Spleen (tissue), 11 donors: ENCODE measurements around the gene ANKEF1. TPM values are rescaled to one million over a fixed set of nuclear protein-coding genes. Genes with fewer than 3 reads are reported as not detected.

Experiments
- DNase-seq: peaks from one replicate; pipeline ENCODE4 v3.0.0-alpha.2; 2020
- H3K27ac ChIP-seq, 8 donors: fragments of 200-600 bp; sonication (generic) in 7 of 8; 1 replicate in 4 of 8; 2 replicates in 4 of 8; pipeline versions ENCODE4 v1.5.0 to v1.8.0; 2016 to 2021; ENCODE audit warnings: inconsistent platforms in 4 of 8, mild to moderate bottlenecking in 4 of 8, moderate library complexity in 1 of 8
- H3K27me3 ChIP-seq, 7 donors: fragments of 200-600 bp; sonication (generic) in 6 of 7; replicated peaks in 1 of 7; 1 replicate in 4 of 7; 2 replicates in 3 of 7; pipeline versions ENCODE4 v1.5.0 to v1.8.0; 2016 to 2021; ENCODE audit warnings: inconsistent platforms in 3 of 7, mild to moderate bottlenecking in 1 of 7
- H3K36me3 ChIP-seq, 6 donors: fragments of 200-600 bp; sonication (generic) in 5 of 6; 1 replicate in 4 of 6; 2 replicates in 2 of 6; pipeline versions ENCODE4 v1.5.0 to v1.8.0; 2016 to 2021; ENCODE audit warnings: inconsistent platforms in 2 of 6
- H3K4me1 ChIP-seq, 6 donors: fragments of 200-600 bp; sonication (generic) in 5 of 6; 1 replicate in 3 of 6; 2 replicates in 3 of 6; pipeline versions ENCODE4 v1.5.0 to v1.8.0; 2016 to 2021; ENCODE audit warnings: inconsistent platforms in 3 of 6
- H3K4me3 ChIP-seq, 8 donors: fragments of 200-600 bp; sonication (generic) in 7 of 8; 1 replicate in 4 of 8; 2 replicates in 4 of 8; pipeline versions ENCODE4 v1.5.0 to v1.8.0; 2016 to 2021; ENCODE audit warnings: inconsistent platforms in 4 of 8, mild to moderate bottlenecking in 4 of 8, moderate library complexity in 2 of 8
- H3K9me3 ChIP-seq, 8 donors: fragments of 200-600 bp; sonication (generic) in 7 of 8; 1 replicate in 4 of 8; 2 replicates in 4 of 8; pipeline versions ENCODE4 v1.5.0 to v1.8.0; 2016 to 2021; ENCODE audit warnings: inconsistent platforms in 4 of 8
- CTCF ChIP-seq, 11 experiments: fragments of 200-600 bp in 7 of 11; fragments of 450-650 bp in 4 of 11; sonication (generic) in 4 of 11; IDR thresholded peaks in 8 of 11; conservative IDR thresholded peaks in 3 of 11; 1 replicate in 7 of 11; 2 replicates in 4 of 11; pipeline versions ENCODE4 v1.4.0 to v1.8.0; 2016 to 2021; ENCODE audit warnings: antibody characterized with exemption in 11 of 11, inconsistent platforms in 4 of 11, mild to moderate bottlenecking in 1 of 11
- POLR2A ChIP-seq, 3 donors: fragments of 450-650 bp; IDR thresholded peaks; one replicate each; pipeline ENCODE4 v1.5.1; 2017; ENCODE audit warnings: antibody characterized with exemption in 3 of 3, mild to moderate bottlenecking in 1 of 3
- POLR2AphosphoS5 ChIP-seq, 3 donors: sonication (generic); formaldehyde crosslinking; IDR thresholded peaks; one replicate each; pipeline ENCODE4 v1.5.1; 2017; ENCODE audit warnings: antibody characterized with exemption in 3 of 3
- WGBS, 5 donors: extraction: QIAGEN DNeasy Blood & Tissue Kit in 3 of 5; methylation state at CpG; one replicate each; pipeline versions ENCODE4 v1.1.5 to v1.1.7; 2013 to 2018; 5-methylcytosine and 5-hydroxymethylcytosine counted together
- intact Hi-C: fragments of 100-400 bp; cut with DNase I; formaldehyde crosslinking; loops from one replicate; pipeline ENCODE4 v1.15.0; 2023; ENCODE audit warnings: low total_unique reads
- polyA plus RNA-seq, 3 donors: library from polyadenylated mRNA; stranded (reverse); fragments of 200-250 nt; gene quantifications; one replicate each; pipeline ENCODE4 v1.2.1, GENCODE V29; 2013
- total RNA-seq, 7 donors: library from RNA; depleted of rRNA in 3 of 7; stranded (reverse); fragments of >200 nt in 3 of 7; fragmentation: NEBNext Ultra II Directional in 4 of 7; extraction: Animal tissue kit (Norgen Biotek cat#: 25700) in 4 of 7; gene quantifications; one replicate each; pipeline versions ENCODE4 v1.1.0 to v1.2.1, GENCODE V29; 2016 to 2021
- donor health status: healthy with polysubstance abuse.
- donor health status: DM: no; HTN: no; CAD: no; lungs with moderate emphysema.
- donor health status: DM: no; HTN: no; CAD: no.
- donor health status: Bipolar disorder and iron deficiency.
- donor health status: healthy.
- donor health status: DM: no; HTN: no; CAD: no.
- donor health status: DM: yes; HTN: yes; CAD: no.

ANKEF1 gene
- total and polyA plus RNA-seq, 10 donors = 0.58 to 3.2 (median 2.1) TPM

GRCh38 chr20:10075606-10076005 is 40.8 kb downstream of the ANKEF1 start:
- no peak overlapping the region for H3K27ac ChIP-seq
- intact Hi-C loops = no loop called here

GRCh38 chr20:10076126-10077080 is 41.6 kb downstream of the ANKEF1 start:
- H3K4me3 ChIP-seq = no peak overlapping the region
- peaks cover 0 to 14% (median 0%) of the 10 kb centered on the region in 7 donors for H3K27me3 ChIP-seq
- intact Hi-C loops = no loop called here
- no peak for DNase-seq
- no peaks in the 10 kb centered on the region for H3K9me3 ChIP-seq
- no peaks in the 10 kb centered on the region for H3K4me1 ChIP-seq
- no peak overlapping the region for H3K27ac ChIP-seq
- 52 to 61% (median 59%) methylated on average over 5 of the region's 5 CpGs for WGBS, 5 donors
- TF ChIP-seq POLR2AphosphoS5 (IDR thresholded peaks at IDR 0.05) = no peak
- no peak for TF ChIP-seq CTCF (IDR thresholded peaks at IDR 0.05 in 8 of 11, conservative IDR thresholded peaks at IDR 0.05 in 3 of 11)
- no peaks in the 10 kb centered on the region for H3K36me3 ChIP-seq

More at GRCh38 chr20:10075606-10076005, 40.8 kb downstream of the ANKEF1 start:
- Histone ChIP-seq H3K4me3 (no peak overlapping the region), H3K4me1 (no peaks in the 10 kb centered on the region), H3K9me3 (no peaks in the 10 kb centered on the region), H3K27me3 (peaks cover 0 to 14% (median 0%) of the 10 kb centered on the region in 7 donors), H3K36me3 (no peaks in the 10 kb centered on the region)
- no peak for DNase-seq
- no peak for TF ChIP-seq POLR2AphosphoS5 (IDR thresholded peaks at IDR 0.05)
- no peak for TF ChIP-seq POLR2A (IDR thresholded peaks at IDR 0.05)
- TF ChIP-seq CTCF (IDR thresholded peaks at IDR 0.05 in 8 of 11, conservative IDR thresholded peaks at IDR 0.05 in 3 of 11) = no peak
- 62 to 89% (median 82%) methylated on average over 2 of the region's 2 CpGs for WGBS, 5 donors

GRCh38 chr20:10077081-10077471 is 42.3 kb downstream of the ANKEF1 start:
- WGBS, 5 donors = 35 to 43% (median 42%) methylated on average over 4 of the region's 4 CpGs
- Histone ChIP-seq H3K27ac (no peak overlapping the region), H3K27me3 (peaks cover 0 to 14% (median 0%) of the 10 kb centered on the region in 7 donors), H3K9me3 (no peaks in the 10 kb centered on the region), H3K4me1 (no peaks in the 10 kb centered on the region), H3K36me3 (no peaks in the 10 kb centered on the region), H3K4me3 (no peak overlapping the region)
- intact Hi-C loops = no loop called here
- no peak for DNase-seq
- peak in 1 of 11 experiments; percentile 12 for TF ChIP-seq CTCF (IDR thresholded peaks at IDR 0.05 in 8 of 11, conservative IDR thresholded peaks at IDR 0.05 in 3 of 11)
- no peak for TF ChIP-seq POLR2A (IDR thresholded peaks at IDR 0.05)

GRCh38 chr20:10077886-10078285 is 43.1 kb downstream of the ANKEF1 start:
- intact Hi-C loops = no loop called here
- Histone ChIP-seq H3K9me3 (no peaks in the 10 kb centered on the region), H3K27ac (no peak overlapping the region), H3K4me1 (no peaks in the 10 kb centered on the region), H3K4me3 (no peak overlapping the region), H3K27me3 (peaks cover 0 to 10% (median 0%) of the 10 kb centered on the region in 7 donors), H3K36me3 (no peaks in the 10 kb centered on the region)
- no peak for DNase-seq
- no peak for TF ChIP-seq CTCF (IDR thresholded peaks at IDR 0.05 in 8 of 11, conservative IDR thresholded peaks at IDR 0.05 in 3 of 11)
- TF ChIP-seq POLR2AphosphoS5 (IDR thresholded peaks at IDR 0.05) = no peak
- no peak for TF ChIP-seq POLR2A (IDR thresholded peaks at IDR 0.05)
- WGBS, 5 donors = 71 to 87% (median 82%) methylated on average over 2 of the region's 2 CpGs
